Coronary artery (tissue), 2 donors: ENCODE data around the gene LRRC19.
A peak's percentile ranks its signal among the peaks of the same experiment; 100 is the strongest.

ENCODE experiments used
- DNase-seq: peaks from one replicate; pipeline ENCODE4 v3.0.0-alpha.2; 2017; ENCODE audit warnings: low spot score
- H3K27ac ChIP-seq, 2 donors: fragments of 200-600 bp; sonication (generic); one replicate each; pipeline ENCODE4 v1.5.1; 2016 to 2019
- H3K4me3 ChIP-seq: fragments of 200-600 bp; sonication (generic); 2 replicates; pipeline ENCODE4 v1.5.1; 2016; ENCODE audit warnings: mild to moderate bottlenecking, moderate library complexity
- TF ChIP-seq, protein P1 (sequence below): fragments of 200-600 bp; sonication (generic); IDR thresholded peaks from one replicate; pipeline ENCODE4 v1.5.1; 2019; ENCODE audit warnings: antibody characterized with exemption

LRRC19 gene

GRCh38 chr9:27041746-27042145 is 36.3 kb upstream of the LRRC19 start:
- TF ChIP-seq, protein P1, sequence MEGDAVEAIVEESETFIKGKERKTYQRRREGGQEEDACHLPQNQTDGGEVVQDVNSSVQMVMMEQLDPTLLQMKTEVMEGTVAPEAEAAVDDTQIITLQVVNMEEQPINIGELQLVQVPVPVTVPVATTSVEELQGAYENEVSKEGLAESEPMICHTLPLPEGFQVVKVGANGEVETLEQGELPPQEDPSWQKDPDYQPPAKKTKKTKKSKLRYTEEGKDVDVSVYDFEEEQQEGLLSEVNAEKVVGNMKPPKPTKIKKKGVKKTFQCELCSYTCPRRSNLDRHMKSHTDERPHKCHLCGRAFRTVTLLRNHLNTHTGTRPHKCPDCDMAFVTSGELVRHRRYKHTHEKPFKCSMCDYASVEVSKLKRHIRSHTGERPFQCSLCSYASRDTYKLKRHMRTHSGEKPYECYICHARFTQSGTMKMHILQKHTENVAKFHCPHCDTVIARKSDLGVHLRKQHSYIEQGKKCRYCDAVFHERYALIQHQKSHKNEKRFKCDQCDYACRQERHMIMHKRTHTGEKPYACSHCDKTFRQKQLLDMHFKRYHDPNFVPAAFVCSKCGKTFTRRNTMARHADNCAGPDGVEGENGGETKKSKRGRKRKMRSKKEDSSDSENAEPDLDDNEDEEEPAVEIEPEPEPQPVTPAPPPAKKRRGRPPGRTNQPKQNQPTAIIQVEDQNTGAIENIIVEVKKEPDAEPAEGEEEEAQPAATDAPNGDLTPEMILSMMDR = no peak
- Histone ChIP-seq H3K27ac (no peak overlapping the region), H3K4me3 (no peak overlapping the region)
- no peak for DNase-seq

GRCh38 chr9:27037499-27037898 is 32.0 kb upstream of the LRRC19 start:
- no peak for DNase-seq
- no peak overlapping the region for H3K27ac ChIP-seq
- no peak overlapping the region for H3K4me3 ChIP-seq
- TF ChIP-seq, protein P1 = no peak

DNA sequence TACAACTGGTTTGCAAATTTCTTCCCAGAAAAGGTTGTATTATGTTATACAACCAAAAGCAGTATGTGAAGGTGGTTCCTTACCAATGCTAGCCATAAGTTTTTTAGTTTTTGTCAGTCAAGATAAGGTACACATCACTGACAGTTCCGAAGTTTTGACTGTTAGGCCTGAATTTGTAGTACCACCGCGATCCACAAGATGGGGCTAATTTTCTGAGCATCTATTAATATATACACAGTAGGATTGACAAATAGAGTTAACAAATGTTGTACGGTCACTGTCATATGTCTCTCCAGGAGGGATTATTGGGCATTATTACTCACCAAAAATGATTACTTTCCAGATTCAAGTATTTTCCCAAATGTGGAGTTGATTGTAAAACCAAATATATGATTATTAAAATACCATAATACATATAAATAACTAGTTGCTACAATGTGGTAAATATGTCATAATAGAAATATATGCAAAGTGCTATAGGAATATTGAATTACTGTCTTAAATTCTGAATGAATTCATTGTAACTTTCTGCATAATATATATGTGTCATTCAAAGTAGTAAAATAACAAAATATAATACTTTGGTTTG is 28.4 kb upstream of the LRRC19 start:
- TF ChIP-seq, protein P1 = peak; percentile 70
- no peak for DNase-seq
- no peak overlapping the region for H3K4me3 ChIP-seq

DNA sequence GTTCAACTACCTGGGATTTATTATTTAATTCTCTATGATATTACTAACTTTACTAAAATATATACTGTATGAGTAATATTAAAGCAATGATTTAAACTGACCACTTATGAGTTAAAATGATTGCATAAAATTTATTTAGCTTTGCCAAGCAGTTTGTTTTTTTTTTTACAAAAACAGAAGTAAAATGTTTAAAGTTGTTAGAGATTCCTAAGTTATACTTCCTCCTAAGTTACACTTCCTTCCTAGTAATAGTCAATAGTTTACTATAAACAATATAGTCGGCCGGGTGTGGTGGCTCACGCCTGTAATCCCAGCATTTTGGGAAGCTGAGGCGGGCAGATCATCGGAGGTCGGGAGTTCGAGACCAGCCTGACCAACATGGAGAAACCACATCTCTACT is 23.7 kb upstream of the LRRC19 start:
- no peak overlapping the region for H3K4me3 ChIP-seq
- no peak overlapping the region for H3K27ac ChIP-seq
- TF ChIP-seq, protein P1 = no peak
- DNase-seq = no peak

More for the DNA sequence above, 28.4 kb upstream of the LRRC19 start:
- H3K27ac ChIP-seq = no peak overlapping the region

- Histone ChIP-seq H3K4me3 (no peak overlapping the region), H3K27ac (no peak overlapping the region)
- DNase-seq = no peak
- TF ChIP-seq, protein P1 = no peak
Measured at GRCh38 chr9:27022920-27023319, 17.4 kb upstream of the LRRC19 start.

- DNase-seq = no peak
- no peak overlapping the region for H3K4me3 ChIP-seq
- TF ChIP-seq, protein P1 = no peak
- H3K27ac ChIP-seq = no peak overlapping the region
Measured at GRCh38 chr9:27019589-27019988, 14.1 kb upstream of the LRRC19 start.

DNA sequence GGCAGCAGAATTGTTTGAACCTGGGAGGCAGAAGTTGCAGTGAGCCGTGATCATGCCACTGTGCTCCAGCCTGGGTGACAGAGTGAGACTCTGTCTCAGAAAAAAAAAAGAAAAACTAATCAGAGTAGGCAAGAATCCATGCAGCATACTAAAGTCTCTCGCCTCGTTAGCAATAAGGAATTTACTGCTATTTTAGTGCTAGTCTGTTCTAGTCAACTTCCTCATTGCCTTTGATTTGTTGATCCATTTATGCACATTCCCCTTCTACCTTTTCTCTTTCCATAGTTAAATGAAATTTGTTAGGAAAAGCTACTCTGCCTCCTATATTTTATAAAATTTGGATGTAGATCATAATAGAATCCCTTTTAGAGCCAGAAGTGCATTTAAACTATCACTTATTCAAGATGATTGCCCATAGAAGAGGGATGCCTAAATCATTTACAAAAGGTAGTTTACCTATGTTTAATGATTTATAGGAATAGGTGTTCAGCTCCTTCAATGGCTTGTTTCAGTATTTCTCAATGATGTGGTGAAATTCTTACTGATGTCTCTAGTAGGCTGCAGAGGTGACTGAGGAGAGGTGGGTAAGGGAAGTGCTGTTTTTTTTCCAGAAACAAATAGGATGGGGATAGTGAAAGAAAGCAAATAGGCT is 1.9 kb downstream of the LRRC19 start:
- Histone ChIP-seq H3K4me3 (no peak overlapping the region), H3K27ac (no peak overlapping the region)
- TF ChIP-seq, protein P1 = no peak
- DNase-seq = no peak
